HEK293T (cell line): ENCODE data around the gene JAG1.

Experiments used
- CTCF ChIA-PET: fragments of 350-600 bp; formaldehyde crosslinking; extraction: SDS; loops from one replicate; lab custom pipeline; 2021; ENCODE audit warnings: antibody characterized with exemption, inconsistent platforms; lab: Yijun Ruan, JAX
- POLR2A ChIA-PET: fragments of 350-600 bp; formaldehyde crosslinking; extraction: SDS; loops from one replicate; lab custom pipeline; 2020; ENCODE audit warnings: antibody characterized with exemption, inconsistent platforms; lab: Yijun Ruan, JAX
- DNase-seq: peaks from one replicate; pipeline ENCODE4 v3.0.0; 2012; ENCODE audit warnings: mixed read lengths; ENCODE audit errors: extremely low spot score
- ARNT ChIP-seq: fragments of 450-650 bp; IDR thresholded peaks from 2 replicates; pipeline ENCODE4 v1.6.1; 2017; ENCODE audit warnings: mild to moderate bottlenecking
- BHLHE40 ChIP-seq: fragments of 450-650 bp; IDR thresholded peaks from 2 replicates; pipeline ENCODE4 v1.6.1; 2016; ENCODE audit warnings: mild to moderate bottlenecking, moderate library complexity, borderline replicate concordance
- CTBP1 ChIP-seq: fragments of 450-650 bp; IDR thresholded peaks from 2 replicates; pipeline ENCODE4 v1.6.1; 2016; ENCODE audit warnings: borderline replicate concordance
- ELF4 ChIP-seq: fragments of 450-650 bp; IDR thresholded peaks from 2 replicates; pipeline ENCODE4 v1.6.1; 2017; ENCODE audit warnings: antibody characterized with exemption
- FOXA1 ChIP-seq: fragments of 450-650 bp; IDR thresholded peaks from 2 replicates; pipeline ENCODE4 v1.6.1; 2016; ENCODE audit warnings: mild to moderate bottlenecking
- FOXK2 ChIP-seq: fragments of 450-650 bp; IDR thresholded peaks from 2 replicates; pipeline ENCODE4 v1.6.1; 2016; ENCODE audit warnings: mild to moderate bottlenecking
- FOXM1 ChIP-seq: fragments of 450-650 bp; IDR thresholded peaks from 2 replicates; pipeline ENCODE4 v1.6.1; 2017; ENCODE audit warnings: mild to moderate bottlenecking, borderline replicate concordance
- HDGF ChIP-seq: fragments of 450-650 bp; IDR thresholded peaks from 2 replicates; pipeline ENCODE4 v1.6.1; 2017; ENCODE audit warnings: antibody characterized with exemption, borderline replicate concordance
- L3MBTL2 ChIP-seq: fragments of 450-650 bp; conservative IDR thresholded peaks from 2 replicates; pipeline ENCODE4 v1.6.1; 2016; ENCODE audit warnings: mild to moderate bottlenecking
- LEF1 ChIP-seq: fragments of 450-650 bp; IDR thresholded peaks from 2 replicates; pipeline ENCODE4 v1.6.1; 2017; ENCODE audit warnings: mild to moderate bottlenecking, borderline replicate concordance
- NFRKB ChIP-seq: fragments of 450-650 bp; IDR thresholded peaks from 2 replicates; pipeline ENCODE4 v1.6.1; 2016; ENCODE audit warnings: mild to moderate bottlenecking, moderate library complexity
- PKNOX1 ChIP-seq: fragments of 450-650 bp; IDR thresholded peaks from 2 replicates; pipeline ENCODE4 v1.6.1; 2016
- SP1 ChIP-seq: fragments of 450-650 bp; IDR thresholded peaks from 2 replicates; pipeline ENCODE4 v1.6.1; 2017
- SUZ12 ChIP-seq: fragments of 450-650 bp; IDR thresholded peaks from 2 replicates; pipeline ENCODE4 v1.6.1; 2016; ENCODE audit warnings: mild to moderate bottlenecking
- TARDBP ChIP-seq: fragments of 450-650 bp; IDR thresholded peaks from 2 replicates; pipeline ENCODE4 v1.6.1; 2016
- ZNF384 ChIP-seq: fragments of 450-650 bp; IDR thresholded peaks from 2 replicates; pipeline ENCODE4 v1.6.1; 2016

Gene JAG1

GRCh38 chr20:10634683-10635411 lies 39.0 kb downstream of the JAG1 start:
- DNase-seq: no peak
- ChIA-PET CTCF (interaction anchor here (0.5 to 1.0 kb wide), 2 partner anchors 82 to 167 kb away, joined by 3 read pairs; no protein-coding TSS in a partner anchor), POLR2A (no interaction called here)
- no peak for TF ChIP-seq NFRKB
- no peak for TF ChIP-seq FOXA1
- no peak for TF ChIP-seq FOXK2
- TF ChIP-seq L3MBTL2: no peak
- TF ChIP-seq TARDBP: no peak
- TF ChIP-seq ZNF384: no peak

GRCh38 chr20:10634211-10634610 lies 39.6 kb downstream of the JAG1 start:
- DNase-seq: no peak
- TF ChIP-seq FOXM1 (no peak), ZNF384 (no peak), SUZ12 (no peak), CTBP1 (no peak), HDGF (no peak)
- POLR2A ChIA-PET: no interaction called here
- CTCF ChIA-PET: interaction anchor here (0.5 kb wide), 1 partner anchor 167 kb away, joined by 3 read pairs; no protein-coding TSS in a partner anchor

GRCh38 chr20:10633718-10634117 lies 40.1 kb downstream of the JAG1 start:
- DNase-seq: no peak
- TF ChIP-seq BHLHE40 (no peak), NFRKB (no peak), FOXM1 (no peak), SUZ12 (no peak), TARDBP (no peak), LEF1 (no peak)
- ChIA-PET POLR2A (no interaction called here), CTCF (no interaction called here)

DNA sequence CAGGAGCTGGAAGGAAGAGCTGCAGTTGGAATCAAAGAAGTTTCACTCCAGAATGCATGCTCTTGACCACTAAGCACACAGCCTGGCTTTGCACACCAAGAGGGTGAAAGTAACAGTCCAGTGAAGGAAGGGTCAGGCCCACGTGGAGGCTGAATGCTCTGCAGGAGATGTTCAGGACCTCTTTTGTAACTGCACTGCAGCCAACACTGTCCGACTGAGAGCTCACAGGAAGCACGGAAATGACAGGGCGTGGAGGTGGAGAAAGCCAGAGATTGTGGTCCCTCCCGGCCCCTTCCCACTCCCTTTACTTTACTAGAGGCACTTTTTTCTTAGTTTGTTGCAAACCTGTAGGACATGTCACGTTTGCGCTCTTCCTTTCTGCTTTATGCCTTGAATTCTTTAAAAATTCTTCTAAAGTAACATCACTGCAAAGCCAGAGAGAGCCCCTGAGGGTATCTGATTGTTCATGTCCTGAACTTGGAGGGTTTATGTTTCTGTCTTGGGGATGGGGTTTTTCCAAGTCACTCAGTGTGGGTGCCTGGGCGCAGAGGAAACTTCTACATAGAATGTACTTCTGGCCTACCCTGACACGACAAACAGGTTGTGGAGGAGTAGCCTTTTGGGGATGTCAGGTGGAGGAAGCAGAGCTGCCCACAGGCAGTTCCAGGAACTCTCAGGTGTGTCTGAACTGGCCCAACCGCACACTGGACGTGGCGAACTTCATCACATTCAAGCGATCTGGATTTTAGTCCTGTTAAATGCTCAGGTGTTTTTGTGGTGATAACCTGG lies 40.9 kb downstream of the JAG1 start:
- no peak for DNase-seq
- ChIA-PET POLR2A (no interaction called here), CTCF (no interaction called here)
- no peak for TF ChIP-seq TARDBP

GRCh38 chr20:10631126-10631525 lies 42.7 kb downstream of the JAG1 start:
- POLR2A ChIA-PET: no interaction called here
- CTCF ChIA-PET: no interaction called here

GRCh38 chr20:10629946-10630650 lies 43.7 kb downstream of the JAG1 start:
- no peak for DNase-seq
- POLR2A ChIA-PET: no interaction called here
- CTCF ChIA-PET: no interaction called here
- TF ChIP-seq SP1: no peak
- TF ChIP-seq ELF4: no peak
- TF ChIP-seq ARNT: no peak
- TF ChIP-seq SUZ12: no peak
- TF ChIP-seq LEF1: no peak
- no peak for TF ChIP-seq BHLHE40
- TF ChIP-seq NFRKB: no peak
- no peak for TF ChIP-seq L3MBTL2
- TF ChIP-seq CTBP1: no peak
- no peak for TF ChIP-seq PKNOX1
- no peak for TF ChIP-seq ZNF384
- no peak for TF ChIP-seq TARDBP
- TF ChIP-seq HDGF: no peak
- TF ChIP-seq FOXA1: no peak
- no peak for TF ChIP-seq FOXM1
- no peak for TF ChIP-seq FOXK2

More at GRCh38 chr20:10631126-10631525, 42.7 kb downstream of the JAG1 start:
- DNase-seq: no peak
- TF ChIP-seq ELF4: no peak
- TF ChIP-seq FOXM1: no peak
- TF ChIP-seq ARNT: no peak
- no peak for TF ChIP-seq FOXK2
- TF ChIP-seq HDGF: no peak
- no peak for TF ChIP-seq BHLHE40
- no peak for TF ChIP-seq SP1
- no peak for TF ChIP-seq TARDBP
- TF ChIP-seq LEF1: no peak

DNA sequence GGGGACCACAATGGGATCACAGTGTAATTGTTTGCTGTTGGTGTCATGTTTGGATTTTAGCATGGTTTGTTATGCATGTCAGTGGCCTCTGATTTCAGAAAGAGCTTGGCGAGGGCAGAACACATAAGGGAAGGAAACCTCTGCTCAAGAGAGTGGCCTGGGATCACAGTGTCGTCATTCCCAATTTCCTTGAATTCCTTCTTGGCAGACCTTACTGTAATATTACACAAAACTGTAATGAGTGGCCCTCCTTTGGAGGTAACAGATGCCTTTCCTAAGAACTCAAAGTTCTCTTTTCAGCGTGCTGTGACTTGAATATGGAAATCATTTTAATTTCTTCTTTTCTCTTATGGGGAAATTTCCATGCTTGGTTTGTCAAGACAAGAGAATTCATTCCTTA lies 46.9 kb downstream of the JAG1 start:
- ChIA-PET CTCF (interaction anchor here (0.8 kb wide), 1 partner anchor 14 kb away, joined by 3 read pairs; no protein-coding TSS in a partner anchor), POLR2A (no interaction called here)
- no peak for DNase-seq
- no peak for TF ChIP-seq HDGF
- TF ChIP-seq FOXK2: no peak
- TF ChIP-seq BHLHE40: no peak
- no peak for TF ChIP-seq LEF1
- no peak for TF ChIP-seq NFRKB
